ENCODE measurements around the gene CDADC1. TPM values are rescaled to one million over a fixed set of nuclear protein-coding genes. Genes with fewer than 3 reads are reported as not detected.

Gene CDADC1
- total and polyA plus RNA-seq, 2 of the 13 experiments (the other 11 are each of a cell fraction or from before 2014, with no cell fraction given): 2.4 to 9.0 TPM

GRCh38 chr13:49300739-49301589 lies 53.2 kb downstream of the CDADC1 start (continued):
- TF ChIP-seq, protein P1, sequence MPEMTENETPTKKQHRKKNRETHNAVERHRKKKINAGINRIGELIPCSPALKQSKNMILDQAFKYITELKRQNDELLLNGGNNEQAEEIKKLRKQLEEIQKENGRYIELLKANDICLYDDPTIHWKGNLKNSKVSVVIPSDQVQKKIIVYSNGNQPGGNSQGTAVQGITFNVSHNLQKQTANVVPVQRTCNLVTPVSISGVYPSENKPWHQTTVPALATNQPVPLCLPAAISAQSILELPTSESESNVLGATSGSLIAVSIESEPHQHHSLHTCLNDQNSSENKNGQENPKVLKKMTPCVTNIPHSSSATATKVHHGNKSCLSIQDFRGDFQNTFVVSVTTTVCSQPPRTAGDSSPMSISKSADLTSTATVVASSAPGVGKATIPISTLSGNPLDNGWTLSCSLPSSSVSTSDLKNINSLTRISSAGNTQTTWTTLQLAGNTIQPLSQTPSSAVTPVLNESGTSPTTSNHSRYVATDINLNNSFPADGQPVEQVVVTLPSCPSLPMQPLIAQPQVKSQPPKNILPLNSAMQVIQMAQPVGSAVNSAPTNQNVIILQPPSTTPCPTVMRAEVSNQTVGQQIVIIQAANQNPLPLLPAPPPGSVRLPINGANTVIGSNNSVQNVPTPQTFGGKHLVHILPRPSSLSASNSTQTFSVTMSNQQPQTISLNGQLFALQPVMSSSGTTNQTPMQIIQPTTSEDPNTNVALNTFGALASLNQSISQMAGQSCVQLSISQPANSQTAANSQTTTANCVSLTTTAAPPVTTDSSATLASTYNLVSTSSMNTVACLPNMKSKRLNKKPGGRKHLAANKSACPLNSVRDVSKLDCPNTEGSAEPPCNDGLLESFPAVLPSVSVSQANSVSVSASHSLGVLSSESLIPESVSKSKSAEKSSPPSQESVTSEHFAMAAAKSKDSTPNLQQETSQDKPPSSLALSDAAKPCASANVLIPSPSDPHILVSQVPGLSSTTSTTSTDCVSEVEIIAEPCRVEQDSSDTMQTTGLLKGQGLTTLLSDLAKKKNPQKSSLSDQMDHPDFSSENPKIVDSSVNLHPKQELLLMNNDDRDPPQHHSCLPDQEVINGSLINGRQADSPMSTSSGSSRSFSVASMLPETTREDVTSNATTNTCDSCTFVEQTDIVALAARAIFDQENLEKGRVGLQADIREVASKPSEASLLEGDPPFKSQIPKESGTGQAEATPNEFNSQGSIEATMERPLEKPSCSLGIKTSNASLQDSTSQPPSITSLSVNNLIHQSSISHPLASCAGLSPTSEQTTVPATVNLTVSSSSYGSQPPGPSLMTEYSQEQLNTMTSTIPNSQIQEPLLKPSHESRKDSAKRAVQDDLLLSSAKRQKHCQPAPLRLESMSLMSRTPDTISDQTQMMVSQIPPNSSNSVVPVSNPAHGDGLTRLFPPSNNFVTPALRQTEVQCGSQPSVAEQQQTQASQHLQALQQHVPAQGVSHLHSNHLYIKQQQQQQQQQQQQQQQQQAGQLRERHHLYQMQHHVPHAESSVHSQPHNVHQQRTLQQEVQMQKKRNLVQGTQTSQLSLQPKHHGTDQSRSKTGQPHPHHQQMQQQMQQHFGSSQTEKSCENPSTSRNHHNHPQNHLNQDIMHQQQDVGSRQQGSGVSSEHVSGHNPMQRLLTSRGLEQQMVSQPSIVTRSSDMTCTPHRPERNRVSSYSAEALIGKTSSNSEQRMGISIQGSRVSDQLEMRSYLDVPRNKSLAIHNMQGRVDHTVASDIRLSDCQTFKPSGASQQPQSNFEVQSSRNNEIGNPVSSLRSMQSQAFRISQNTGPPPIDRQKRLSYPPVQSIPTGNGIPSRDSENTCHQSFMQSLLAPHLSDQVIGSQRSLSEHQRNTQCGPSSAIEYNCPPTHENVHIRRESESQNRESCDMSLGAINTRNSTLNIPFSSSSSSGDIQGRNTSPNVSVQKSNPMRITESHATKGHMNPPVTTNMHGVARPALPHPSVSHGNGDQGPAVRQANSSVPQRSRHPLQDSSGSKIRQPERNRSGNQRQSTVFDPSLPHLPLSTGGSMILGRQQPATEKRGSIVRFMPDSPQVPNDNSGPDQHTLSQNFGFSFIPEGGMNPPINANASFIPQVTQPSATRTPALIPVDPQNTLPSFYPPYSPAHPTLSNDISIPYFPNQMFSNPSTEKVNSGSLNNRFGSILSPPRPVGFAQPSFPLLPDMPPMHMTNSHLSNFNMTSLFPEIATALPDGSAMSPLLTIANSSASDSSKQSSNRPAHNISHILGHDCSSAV (CRISPR knock-in tag; IDR thresholded peaks at IDR 0.05; ENCODE audit: borderline replicate concordance): no peak
- no peak for TF ChIP-seq FOXJ3 (CRISPR knock-in tag; IDR thresholded peaks at IDR 0.05; ENCODE audit: borderline replicate concordance)
- TF ChIP-seq ZFP62 (CRISPR knock-in tag; IDR thresholded peaks at IDR 0.05): no peak

Measured in HepG2 (cell line).